ENCODE results near the gene SP5. TPM values are rescaled to one million over a fixed set of nuclear protein-coding genes. Genes with fewer than 3 reads are reported as not detected.

Gene SP5
- total RNA-seq, 1 experiment from 2014 or later = not detected

DNA sequence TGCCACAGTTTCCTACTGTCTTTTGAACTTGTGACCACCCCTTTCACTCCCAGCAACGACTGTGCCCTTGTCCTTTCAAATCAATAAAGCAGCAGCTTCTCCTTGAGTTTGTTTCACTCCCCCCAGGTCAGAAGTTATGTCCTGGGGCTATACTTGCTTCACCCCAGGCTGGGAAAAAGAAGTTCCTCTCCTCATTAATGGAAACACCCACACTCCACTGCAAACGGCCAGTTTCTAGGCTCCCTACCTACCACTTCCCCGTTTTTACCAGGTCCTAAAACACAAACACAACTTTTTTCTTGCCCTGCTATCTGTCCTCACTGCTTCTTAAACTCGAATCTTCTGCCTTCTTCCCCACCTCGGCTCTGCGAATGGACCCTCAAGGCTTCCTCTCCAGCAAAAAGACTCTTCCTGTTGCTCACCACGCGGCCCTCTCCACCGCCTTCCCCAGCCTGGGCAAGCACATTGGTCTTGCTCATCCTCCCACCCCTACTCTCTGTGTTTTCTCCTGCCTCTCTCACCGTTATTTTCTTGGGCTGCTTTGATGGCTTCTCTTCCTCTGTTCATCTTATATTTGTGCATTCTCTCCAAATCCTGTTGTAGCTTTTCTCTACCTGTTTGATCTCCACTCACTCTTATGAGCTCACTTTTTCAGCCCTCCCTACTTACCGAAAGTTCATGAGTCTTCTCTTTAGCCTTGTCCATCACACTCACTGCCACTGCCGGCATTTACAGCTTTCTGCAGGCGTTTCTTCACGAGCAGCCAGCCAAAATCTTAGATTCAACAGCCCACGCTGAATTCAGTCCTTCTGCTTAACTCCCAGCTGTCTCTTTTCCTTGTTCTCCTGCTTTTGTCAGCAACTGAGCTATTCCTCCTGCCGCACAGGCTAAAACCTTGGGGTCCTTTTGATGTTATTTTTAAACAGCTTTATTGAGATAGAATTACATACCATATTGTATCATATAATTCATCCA is 7.0 kb upstream of the SP5 start:
- DNase-seq (ENCODE audit: low spot score) = no peak
- in situ Hi-C loops (cut with HindIII; ENCODE audit: low sequenced_read_pairs) = no loop called here

DNA sequence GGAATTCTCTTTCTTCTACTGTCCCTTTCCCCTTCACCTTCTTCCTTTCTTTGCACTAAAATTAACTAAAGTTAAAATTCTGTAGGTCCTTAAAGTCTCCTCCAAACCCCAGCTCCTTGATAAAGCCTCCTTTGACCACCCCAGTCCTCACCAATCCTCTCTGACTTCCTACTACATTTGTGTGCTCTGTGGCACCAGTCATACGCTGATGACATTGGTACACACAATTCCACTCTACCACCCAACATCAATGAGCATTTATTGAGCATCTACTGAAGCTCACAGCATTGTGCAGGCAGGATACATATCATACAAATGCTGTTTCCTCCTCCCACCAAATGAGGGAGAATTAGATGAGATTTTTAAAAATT is 4.5 kb upstream of the SP5 start:
- no peak for DNase-seq (ENCODE audit: low spot score)
- in situ Hi-C loops (cut with HindIII; ENCODE audit: low sequenced_read_pairs) = no loop called here

DNA sequence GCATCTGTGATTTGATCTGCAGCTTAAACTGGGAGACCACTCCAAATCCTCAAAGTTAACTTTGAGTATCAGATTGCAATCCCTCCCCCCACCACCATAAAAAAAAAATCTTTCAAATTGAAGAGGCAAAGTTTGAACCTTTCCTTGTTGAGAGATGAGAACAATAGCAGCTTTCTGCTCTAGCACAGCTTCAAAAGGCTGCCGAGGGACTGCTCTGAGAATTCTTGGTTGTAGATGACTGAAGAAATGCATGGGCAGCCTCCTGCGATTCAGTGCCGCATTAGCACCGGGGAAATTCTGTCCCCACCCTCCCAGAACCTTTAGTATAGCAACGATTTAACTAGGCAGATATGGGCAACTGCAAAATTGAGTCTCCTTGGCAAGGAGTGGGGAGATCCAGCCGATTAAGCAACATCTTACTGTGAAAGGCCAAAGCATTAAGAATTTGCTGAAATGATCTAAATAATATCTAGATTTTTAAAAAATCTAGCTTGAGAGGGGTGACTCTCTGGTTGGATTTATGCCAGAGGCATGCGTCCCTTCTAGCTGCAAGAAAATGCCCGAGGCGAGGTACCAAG is 3.9 kb upstream of the SP5 start:
- in situ Hi-C loops (cut with HindIII; ENCODE audit: low sequenced_read_pairs) = no loop called here

DNA sequence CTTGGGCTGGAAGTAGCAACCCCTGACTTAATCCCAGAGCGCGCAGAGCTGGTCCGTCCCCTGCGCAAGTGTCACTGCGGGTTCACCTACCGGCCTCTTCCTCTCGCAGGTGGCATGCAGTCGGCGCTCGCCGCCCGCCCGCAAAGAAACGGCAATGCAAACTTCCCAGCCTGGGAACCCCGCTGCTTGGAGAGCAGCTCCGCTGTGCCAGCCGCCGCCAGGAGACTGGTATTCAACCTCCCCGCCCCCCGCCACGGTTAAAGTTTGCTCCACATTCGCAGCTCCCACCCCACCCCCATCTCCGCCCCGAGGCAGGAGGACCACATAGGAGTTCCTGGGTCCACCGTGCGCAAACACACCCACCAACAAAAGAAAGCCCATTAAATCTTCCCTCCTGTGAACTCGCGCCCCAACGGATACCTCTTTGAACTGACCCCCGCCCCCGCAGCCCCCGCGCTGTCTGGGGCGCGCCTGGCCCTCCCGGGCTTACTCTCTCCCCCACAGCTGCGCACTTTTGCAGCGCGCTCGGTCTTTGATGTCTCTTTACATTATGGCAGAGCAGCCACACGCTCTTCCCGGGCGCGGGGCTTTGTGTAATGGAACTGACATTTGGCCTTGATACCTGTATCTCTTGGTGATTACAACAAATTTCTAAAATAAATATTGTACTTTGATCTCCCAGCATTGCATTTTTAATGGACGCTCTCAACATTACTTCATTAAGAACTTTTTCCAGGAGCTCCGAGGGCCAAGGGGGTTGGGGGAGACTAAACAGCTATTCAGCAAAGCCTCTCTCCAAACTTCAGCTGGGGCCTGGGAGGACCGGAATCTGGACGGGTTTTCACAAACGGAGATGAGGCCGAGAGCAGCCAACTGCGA is 3.1 kb upstream of the SP5 start:
- in situ Hi-C loops (cut with HindIII; ENCODE audit: low sequenced_read_pairs) = no loop called here
- DNase-seq (ENCODE audit: low spot score) = no peak

More for the DNA sequence above, 3.9 kb upstream of the SP5 start:
- DNase-seq (ENCODE audit: low spot score) = no peak

DNA sequence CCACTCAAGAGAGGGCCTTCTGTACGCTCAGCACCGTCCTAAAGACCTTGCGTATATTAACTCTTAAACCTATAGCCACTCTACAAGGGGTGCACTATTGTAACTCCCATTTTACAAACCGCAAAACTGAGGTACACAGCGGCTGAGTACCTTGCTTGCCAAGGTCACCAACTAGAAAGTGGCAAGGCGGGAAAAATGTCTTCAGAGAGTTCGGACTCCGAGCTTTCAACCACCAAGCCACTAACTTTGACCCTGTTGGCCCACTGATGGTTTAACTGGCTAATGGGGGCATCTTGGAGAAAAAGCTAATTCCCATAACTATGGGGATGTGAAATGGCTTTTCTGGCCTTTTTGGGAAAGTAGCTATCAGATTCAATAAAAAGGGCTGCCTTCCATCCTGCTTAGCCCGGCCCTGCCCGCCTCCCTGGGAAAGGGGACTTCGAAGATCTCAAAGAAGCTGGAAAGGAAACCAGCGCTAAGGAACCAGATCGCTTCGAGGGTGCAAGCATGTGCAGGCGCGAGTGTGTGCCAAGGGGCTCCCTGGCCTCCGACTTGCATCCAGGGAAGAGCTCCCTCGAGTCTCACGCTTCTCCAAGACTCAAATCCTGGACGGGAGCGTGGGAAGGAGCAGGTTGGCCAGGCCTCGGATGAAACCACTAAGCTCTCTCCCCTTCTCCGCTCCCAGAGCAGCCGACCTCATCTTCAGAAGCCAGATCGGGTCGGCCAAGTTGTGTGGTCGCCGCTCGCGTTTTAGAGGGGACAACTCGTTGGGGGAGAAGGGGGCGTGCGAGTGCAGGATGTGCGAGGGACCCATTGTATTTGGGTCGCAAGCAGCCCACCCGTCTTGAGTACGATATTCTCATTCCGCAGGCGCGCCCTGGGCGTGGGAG is 2.2 kb upstream of the SP5 start:
- in situ Hi-C loops (cut with HindIII; ENCODE audit: low sequenced_read_pairs) = no loop called here
- no peak for DNase-seq (ENCODE audit: low spot score)

DNA sequence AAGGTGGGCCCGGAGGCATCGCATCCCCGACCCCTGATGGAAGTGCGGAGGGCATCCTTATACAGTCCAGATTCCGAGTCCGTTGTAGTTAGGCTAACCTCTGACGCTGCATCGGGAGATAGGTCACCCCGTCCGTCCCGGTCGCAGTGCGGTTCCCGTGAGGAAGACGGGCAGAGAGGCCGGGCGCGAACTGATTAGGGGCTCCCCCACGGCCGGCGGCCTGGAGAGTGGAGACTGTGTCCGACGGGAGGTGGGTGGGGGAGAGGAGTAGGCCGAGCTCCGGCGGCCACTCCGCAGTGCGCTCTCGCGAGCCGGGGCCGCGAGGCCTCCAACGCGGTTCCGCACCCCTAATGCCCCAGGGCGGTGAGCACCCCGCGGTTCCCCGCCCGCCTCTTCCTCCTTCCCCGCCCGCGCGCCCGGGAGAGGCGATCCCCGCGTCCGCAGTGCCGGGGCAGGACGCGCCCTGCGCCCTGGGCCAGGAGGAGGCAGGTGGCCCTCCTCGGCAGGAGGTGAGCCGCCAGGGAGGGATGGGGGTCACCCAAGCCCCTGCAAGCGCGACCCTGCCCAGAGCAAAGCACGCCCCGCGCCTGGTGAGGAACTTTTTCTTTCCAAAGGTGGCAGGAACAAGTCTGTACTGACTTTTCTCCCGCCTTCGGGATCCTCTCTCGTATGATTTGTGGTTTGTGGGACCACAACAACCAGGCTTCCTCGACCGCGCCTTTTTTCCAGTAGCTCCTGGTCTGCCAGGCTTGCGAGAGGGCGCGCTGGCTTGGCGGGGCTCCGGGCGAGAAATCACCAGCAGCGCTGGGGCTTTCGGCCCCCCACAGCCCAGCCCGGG is 1.4 kb upstream of the SP5 start:
- in situ Hi-C loops (cut with HindIII; ENCODE audit: low sequenced_read_pairs) = no loop called here
- DNase-seq (ENCODE audit: low spot score) = no peak

DNA sequence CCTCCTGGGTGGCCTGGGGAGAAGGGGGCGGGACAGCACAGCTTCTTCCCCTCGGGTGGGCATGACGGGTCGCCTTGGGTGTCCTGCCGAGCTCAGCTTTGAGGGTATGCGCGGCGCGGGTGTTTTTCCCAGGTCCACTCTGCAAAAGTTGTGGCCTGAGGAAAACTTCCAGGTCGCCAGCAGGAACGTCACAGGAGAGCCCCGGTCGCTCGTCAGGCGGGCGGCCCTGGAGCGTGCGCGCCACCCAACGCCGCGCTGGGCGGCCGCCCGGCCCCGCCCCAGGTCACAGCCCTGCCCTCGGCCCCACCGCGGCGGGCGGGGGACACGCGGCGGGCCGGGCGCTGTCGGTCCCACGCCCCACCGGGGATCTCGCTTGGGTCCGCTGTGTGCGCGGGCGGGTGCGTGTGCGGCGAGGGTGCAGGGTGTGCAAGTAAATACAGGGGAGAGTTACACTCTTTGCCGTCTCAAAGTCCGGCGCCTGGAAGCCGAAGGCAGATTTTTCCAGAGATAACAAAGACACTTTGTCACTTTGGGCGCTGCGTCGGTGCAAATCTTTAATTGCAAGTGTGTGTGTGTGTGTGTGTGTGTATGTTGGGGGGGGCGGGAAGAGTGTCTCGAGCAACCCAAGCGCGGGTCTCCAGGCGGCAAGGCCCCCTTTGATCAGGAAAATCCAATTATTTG is 616 bp upstream of the SP5 start:
- no peak for DNase-seq (ENCODE audit: low spot score)

DNA sequence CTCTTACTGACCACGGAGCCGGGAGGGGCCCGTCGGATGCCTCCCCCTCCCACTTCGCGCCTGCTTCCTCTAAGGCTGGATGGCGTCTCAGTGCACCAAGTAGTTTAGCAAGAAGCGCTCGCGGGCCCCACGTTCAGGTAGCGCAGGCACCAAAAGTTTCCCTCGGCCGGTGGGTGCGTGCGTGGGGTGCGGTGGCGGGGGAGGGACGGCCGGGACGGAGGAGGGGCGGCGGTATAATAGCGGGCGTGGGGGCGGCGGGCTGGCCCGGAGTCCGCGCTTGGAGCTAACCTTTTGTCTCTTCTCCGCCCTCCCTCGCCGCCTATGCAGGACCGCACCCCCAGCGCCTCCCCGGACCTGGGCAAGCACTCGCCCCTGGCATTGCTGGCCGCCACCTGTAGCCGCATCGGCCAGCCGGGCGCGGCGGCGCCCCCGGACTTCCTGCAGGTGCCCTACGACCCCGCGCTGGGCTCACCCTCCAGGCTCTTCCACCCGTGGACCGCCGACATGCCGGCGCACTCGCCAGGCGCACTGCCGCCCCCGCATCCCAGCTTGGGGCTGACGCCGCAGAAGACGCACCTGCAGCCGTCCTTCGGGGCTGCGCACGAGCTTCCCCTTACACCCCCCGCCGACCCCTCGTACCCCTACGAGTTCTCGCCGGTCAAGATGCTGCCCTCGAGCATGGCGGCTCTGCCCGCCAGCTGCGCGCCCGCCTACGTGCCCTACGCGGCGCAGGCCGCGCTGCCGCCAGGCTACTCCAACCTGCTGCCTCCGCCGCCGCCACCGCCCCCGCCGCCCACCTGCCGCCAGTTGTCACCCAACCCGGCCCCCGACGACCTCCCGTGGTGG is 1.0 kb downstream of the SP5 start:
- DNase-seq (ENCODE audit: low spot score) = no peak
- in situ Hi-C loops (cut with HindIII; ENCODE audit: low sequenced_read_pairs) = no loop called here

More for the DNA sequence above, 616 bp upstream of the SP5 start:
- in situ Hi-C loops (cut with HindIII; ENCODE audit: low sequenced_read_pairs) = no loop called here

DNA sequence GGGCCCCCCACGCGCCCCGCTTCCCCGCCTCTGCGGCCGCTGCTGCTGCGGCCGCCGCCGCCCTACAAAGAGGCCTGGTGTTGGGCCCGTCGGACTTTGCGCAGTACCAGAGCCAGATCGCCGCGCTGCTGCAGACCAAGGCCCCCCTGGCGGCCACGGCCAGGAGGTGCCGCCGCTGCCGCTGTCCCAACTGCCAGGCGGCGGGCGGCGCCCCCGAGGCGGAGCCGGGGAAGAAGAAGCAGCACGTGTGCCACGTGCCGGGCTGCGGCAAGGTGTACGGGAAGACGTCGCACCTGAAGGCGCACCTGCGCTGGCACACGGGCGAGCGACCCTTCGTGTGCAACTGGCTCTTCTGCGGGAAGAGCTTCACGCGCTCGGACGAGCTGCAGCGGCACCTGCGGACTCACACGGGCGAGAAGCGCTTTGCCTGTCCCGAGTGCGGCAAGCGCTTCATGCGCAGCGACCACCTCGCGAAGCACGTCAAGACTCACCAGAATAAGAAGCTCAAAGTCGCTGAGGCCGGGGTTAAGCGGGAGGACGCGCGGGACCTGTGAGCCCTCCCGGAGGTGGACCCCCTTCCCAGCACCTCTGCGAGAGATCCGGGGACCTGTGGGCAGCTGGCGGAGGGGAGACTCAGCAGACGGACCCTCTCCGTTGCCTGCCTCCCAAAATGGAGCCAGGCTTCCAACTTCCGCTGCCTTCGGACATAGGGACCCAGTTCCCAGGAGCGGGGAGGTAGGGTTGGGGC is 1.9 kb downstream of the SP5 start:
- in situ Hi-C loops (cut with HindIII; ENCODE audit: low sequenced_read_pairs) = no loop called here
- no peak for DNase-seq (ENCODE audit: low spot score)

DNA sequence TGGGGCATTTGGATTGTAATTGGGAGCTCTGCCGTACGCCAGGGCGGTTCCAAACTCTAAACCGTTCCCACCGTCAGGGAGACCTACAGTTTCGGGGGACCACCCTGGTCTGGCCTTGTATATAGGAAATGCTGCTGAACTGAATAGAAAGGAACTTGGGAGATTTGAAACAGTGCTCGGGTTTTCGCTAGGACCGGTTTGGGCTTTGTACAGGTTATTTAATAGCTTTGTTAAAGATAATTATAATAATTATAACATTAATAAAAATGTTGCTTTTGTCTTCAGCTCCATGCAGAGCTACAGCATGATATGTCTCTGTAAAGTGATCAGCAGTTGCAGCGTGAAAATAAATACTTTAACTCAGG is 2.4 kb downstream of the SP5 start:
- in situ Hi-C loops (cut with HindIII; ENCODE audit: low sequenced_read_pairs) = no loop called here
- no peak for DNase-seq (ENCODE audit: low spot score)

DNA sequence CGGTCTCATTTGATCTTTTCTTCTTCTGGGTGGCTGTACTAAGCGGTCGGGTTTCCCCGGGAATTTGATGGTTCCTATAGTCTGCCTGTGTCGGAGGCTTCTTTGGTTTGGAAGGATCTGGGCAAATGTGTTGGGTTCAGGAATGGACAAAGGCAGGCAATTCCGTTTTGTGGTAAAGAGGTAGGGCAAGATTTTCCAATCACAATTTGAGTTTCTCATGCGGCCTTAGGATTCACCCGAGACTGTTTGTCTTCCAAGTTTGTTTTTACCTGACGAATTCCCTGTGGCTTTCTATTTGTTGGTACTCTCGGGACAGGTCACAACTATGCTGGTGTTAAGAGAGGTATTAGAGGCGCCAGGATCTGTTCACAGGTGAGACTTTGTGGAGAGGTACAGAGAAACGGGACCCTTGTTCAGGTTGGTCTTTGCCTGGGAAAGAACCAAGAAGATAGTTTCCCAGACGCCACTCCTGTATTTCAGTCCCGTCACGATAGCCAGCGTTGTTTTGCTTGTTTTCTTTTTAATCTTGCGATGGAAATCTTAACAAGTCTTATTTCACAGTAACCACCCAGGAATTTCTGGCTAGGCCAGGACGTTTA is 3.0 kb downstream of the SP5 start:
- in situ Hi-C loops (cut with HindIII; ENCODE audit: low sequenced_read_pairs) = no loop called here
- no peak for DNase-seq (ENCODE audit: low spot score)

DNA sequence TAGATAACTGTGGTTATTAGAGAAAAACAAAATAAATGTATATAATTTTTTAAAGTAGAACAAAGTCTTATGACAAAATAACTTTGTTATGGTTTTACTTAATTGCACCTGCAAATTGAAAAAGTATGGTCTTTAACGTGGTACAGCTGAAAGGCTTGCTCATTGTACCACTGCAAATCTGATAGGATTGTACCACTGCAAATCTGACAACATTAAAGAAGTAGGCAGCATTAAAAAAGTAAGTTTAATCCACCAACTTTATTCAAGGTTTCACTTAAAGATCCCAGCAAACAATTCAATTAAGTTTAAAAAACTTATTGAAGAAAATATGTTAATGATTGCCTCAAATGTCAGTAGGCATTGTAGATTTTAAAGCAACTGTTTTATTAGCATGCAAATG is 4.7 kb downstream of the SP5 start:
- in situ Hi-C loops (cut with HindIII; ENCODE audit: low sequenced_read_pairs) = no loop called here
- DNase-seq (ENCODE audit: low spot score) = no peak

DNA sequence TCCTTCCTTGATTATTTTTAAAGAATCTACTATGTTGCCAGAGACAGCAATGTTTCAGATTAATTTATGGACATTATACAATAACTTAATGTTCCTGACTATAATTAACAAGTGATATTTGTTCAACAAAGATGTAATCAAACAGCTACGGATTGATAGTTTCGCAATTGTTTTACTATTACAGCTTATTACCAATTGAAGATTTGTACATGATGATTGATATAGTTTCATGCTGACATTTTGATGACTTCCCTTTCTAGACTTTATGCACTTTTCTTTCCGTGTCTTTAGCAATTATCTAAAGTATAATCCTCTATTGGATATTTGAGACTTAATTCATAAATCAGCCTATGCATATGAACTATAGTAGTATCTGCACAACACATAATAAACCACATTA is 6.5 kb downstream of the SP5 start:
- in situ Hi-C loops (cut with HindIII; ENCODE audit: low sequenced_read_pairs) = no loop called here
- no peak for DNase-seq (ENCODE audit: low spot score)

DNA sequence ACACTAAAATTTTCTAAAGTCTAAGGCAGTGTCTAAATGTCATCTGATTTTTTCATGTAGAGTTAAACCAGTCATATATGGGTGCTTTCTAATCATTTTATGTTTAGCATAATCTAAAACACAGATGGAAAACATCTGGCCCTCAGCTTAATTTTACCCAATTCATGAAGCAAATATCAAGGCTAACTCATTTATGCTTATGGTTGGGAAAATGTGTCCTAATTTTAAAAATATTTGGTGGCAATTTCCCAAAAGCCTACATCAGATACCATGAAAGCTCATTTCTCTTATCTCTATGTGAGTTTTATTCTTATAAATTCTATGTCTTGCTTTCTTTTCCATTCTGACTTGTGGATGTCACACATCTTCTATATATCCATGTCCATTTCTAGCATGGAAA is 7.2 kb downstream of the SP5 start:
- in situ Hi-C loops (cut with HindIII; ENCODE audit: low sequenced_read_pairs) = no loop called here
- no peak for DNase-seq (ENCODE audit: low spot score)

DNA sequence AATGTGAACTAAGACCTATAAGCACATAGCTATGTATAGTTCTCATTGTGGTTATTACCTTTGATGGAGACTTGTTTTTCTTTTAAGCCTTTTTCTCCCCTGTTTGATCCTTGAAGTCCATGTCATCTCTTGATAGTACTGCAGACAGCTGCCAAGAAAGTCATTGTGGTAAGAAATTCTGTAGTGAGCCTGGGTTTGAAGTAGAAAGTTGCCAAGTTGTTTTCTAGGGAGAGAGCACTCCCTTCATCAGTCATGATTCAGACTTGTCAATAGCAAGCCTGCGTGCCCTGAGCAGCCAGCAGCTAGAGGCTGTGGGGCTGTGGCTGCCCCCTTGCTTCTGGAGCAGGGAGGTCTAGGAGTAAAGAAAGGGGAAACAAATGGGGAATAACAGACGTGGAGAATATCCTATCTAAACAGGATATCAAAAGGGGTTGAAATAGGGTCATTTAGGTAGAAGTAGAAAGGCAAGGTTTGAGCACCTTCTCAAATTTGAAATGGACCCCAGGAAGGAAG is 8.4 kb downstream of the SP5 start:
- in situ Hi-C loops (cut with HindIII; ENCODE audit: low sequenced_read_pairs) = no loop called here
- DNase-seq (ENCODE audit: low spot score) = no peak

Data from G401 (cell line).